Effector CD4-positive, alpha-beta T cell (primary cell): ENCODE results near the gene PAX7.
"Not testable (repeated sequence)": the region's sequence is repeated elsewhere in the genome, so short reads cannot be mapped to it uniquely, and the experiment has no call there.

Experiments
- DNase-seq: peaks from one replicate; pipeline ENCODE4 v3.0.0-alpha.2; 2020

PAX7 gene

GRCh38 chr1:18666317-18666920 lies 35.8 kb downstream of the PAX7 start:
- DNase-seq, result no peak

- no peak for DNase-seq
These were observed 36.7 kb downstream of the PAX7 start for GRCh38 chr1:18667333-18667732.

- DNase-seq, result no peak
These were observed 37.4 kb downstream of the PAX7 start for GRCh38 chr1:18668046-18668445.

GRCh38 chr1:18668750-18669404 lies 38.2 kb downstream of the PAX7 start:
- DNase-seq, result no peak

- DNase-seq, result no peak
These were observed 39.6 kb downstream of the PAX7 start for GRCh38 chr1:18670121-18670867.

GRCh38 chr1:18670868-18671225 lies 40.2 kb downstream of the PAX7 start:
- no peak for DNase-seq

GRCh38 chr1:18673976-18674375 lies 43.3 kb downstream of the PAX7 start:
- DNase-seq, result no peak

- no peak for DNase-seq
These were observed 45.7 kb downstream of the PAX7 start for GRCh38 chr1:18676332-18676781.

- no peak for DNase-seq
These were observed 50.8 kb downstream of the PAX7 start for GRCh38 chr1:18681423-18681835.

GRCh38 chr1:18682375-18682774 lies 51.7 kb downstream of the PAX7 start:
- no peak for DNase-seq

GRCh38 chr1:18684303-18684702 lies 53.7 kb downstream of the PAX7 start:
- DNase-seq, result no peak

- no peak for DNase-seq
These were observed 55.9 kb downstream of the PAX7 start for GRCh38 chr1:18686540-18686939.

- no peak for DNase-seq
These were observed 56.6 kb downstream of the PAX7 start for GRCh38 chr1:18687273-18687672.

- DNase-seq, result no peak
These were observed 61.0 kb downstream of the PAX7 start for GRCh38 chr1:18691648-18692047.

GRCh38 chr1:18693256-18694098 lies 62.8 kb downstream of the PAX7 start:
- no peak for DNase-seq

- DNase-seq, result not testable (repeated sequence)
These were observed 63.6 kb downstream of the PAX7 start for GRCh38 chr1:18694289-18694688.

- DNase-seq, result no peak
These were observed 66.9 kb downstream of the PAX7 start for GRCh38 chr1:18697541-18697940.

GRCh38 chr1:18700530-18700929 lies 69.9 kb downstream of the PAX7 start:
- DNase-seq, result no peak

- no peak for DNase-seq
These were observed 70.5 kb downstream of the PAX7 start for GRCh38 chr1:18701183-18701582.

GRCh38 chr1:18703041-18703621 lies 72.5 kb downstream of the PAX7 start:
- no peak for DNase-seq

- no peak for DNase-seq
These were observed 75.2 kb downstream of the PAX7 start for GRCh38 chr1:18705811-18706210.

- no peak for DNase-seq
These were observed 77.1 kb downstream of the PAX7 start for GRCh38 chr1:18707696-18708257.
